ENCODE results near the gene PRDM16. TPM values are rescaled to one million over a fixed set of nuclear protein-coding genes. Genes with fewer than 3 reads are reported as not detected.
A peak's percentile ranks its signal among the peaks of the same experiment; 100 is the strongest.

The PRDM16 gene
- total RNA-seq, 4 donors from 2014 or later = 5.9 to 41.7 (median 11.2) TPM

DNA sequence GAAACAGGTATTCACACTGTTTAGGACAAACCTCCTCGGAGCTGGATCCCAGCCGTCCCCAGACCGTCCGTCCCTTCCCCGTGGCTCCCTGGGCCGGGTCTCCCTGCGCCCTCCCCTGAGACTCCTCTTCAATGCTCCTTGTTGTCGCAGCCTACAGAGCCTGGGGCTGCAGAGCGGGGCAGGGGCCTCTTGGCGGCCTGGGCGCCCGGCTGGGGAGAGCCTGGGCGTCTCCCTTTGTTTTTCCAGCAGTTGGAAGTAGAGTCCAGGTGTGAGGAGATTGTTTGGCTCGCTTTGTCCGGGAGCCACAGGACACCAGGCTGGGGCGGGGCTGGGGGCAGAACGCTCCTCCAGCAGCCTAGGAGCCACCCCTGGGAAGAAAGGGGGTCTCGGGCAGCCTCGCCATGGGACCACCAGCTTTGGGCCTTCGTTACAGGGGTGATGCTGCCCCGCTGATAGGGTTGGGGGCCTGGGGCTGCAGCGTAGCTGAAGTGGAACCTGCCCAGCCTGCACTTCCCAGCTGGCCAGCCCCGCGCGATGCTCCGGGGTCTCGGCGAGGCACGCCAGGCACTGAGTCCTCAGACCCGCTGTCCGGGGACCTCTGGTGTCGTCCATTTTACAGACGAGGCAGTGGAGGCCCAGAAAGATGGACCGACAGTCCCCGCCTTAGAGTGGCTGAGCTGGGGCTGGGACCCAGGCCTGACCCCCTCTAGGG is 66.9 kb downstream of the PRDM16 start:
- no peak for DNase-seq (ENCODE audit: low spot score in 2 of 2)
- Histone ChIP-seq H3K27ac (peak overlapping the region; percentile 15 to 94 (median 82)), H3K9me3 (no peaks in the 10 kb centered on the region), H3K4me1 (peaks cover 0 to 93% (median 20%) of the 10 kb centered on the region in 4 donors), H3K4me3 (no peak overlapping the region), H3K27me3 (peaks cover 0 to 7% of the 10 kb centered on the region in 2 donors), H3K36me3 (no peaks in the 10 kb centered on the region)
- 69 to 80% methylated on average over 31 to 34 of the region's 35 CpGs for WGBS, 2 donors
- TF ChIP-seq, protein P1, sequence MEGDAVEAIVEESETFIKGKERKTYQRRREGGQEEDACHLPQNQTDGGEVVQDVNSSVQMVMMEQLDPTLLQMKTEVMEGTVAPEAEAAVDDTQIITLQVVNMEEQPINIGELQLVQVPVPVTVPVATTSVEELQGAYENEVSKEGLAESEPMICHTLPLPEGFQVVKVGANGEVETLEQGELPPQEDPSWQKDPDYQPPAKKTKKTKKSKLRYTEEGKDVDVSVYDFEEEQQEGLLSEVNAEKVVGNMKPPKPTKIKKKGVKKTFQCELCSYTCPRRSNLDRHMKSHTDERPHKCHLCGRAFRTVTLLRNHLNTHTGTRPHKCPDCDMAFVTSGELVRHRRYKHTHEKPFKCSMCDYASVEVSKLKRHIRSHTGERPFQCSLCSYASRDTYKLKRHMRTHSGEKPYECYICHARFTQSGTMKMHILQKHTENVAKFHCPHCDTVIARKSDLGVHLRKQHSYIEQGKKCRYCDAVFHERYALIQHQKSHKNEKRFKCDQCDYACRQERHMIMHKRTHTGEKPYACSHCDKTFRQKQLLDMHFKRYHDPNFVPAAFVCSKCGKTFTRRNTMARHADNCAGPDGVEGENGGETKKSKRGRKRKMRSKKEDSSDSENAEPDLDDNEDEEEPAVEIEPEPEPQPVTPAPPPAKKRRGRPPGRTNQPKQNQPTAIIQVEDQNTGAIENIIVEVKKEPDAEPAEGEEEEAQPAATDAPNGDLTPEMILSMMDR (IDR thresholded peaks at IDR 0.05) = no peak
- no peak for TF ChIP-seq EP300 (IDR thresholded peaks at IDR 0.05)
- TF ChIP-seq POLR2A (IDR thresholded peaks at IDR 0.05) = no peak

DNA sequence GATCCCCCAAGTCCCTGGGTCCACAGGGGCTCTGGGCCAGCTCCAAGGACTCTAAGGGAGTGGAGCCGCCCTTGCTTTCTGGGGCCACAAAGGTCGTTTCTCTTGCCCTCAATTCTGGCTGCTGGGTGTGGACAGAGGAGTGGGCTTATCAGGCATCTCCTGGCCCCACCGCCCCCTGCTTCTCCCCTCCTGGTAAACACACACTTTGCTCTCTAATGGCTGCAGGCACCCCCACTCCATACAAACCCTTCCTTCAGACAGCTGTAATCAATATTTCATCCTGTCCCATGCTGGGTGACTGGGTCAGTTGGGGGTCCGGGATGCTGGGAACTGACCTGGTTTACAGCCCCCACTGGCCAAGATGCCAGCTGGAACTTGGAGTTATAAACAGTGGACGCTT is 67.5 kb downstream of the PRDM16 start:
- no peak overlapping the region for H3K4me3 ChIP-seq
- peaks cover 0 to 7% of the 10 kb centered on the region in 2 donors for H3K27me3 ChIP-seq
- no peaks in the 10 kb centered on the region for H3K9me3 ChIP-seq
- H3K27ac ChIP-seq = peak overlapping the region; percentile 17 to 94 (median 63)
- no peak for TF ChIP-seq EP300 (IDR thresholded peaks at IDR 0.05)
- TF ChIP-seq, protein P1 (IDR thresholded peaks at IDR 0.05) = no peak
- no peak for TF ChIP-seq POLR2A (IDR thresholded peaks at IDR 0.05)
- WGBS, 2 donors = 62 to 63% methylated on average over 4 to 5 of the region's 5 CpGs
- no peak for DNase-seq (ENCODE audit: low spot score in 2 of 2)
- H3K4me1 ChIP-seq = peaks cover 0 to 93% (median 19%) of the 10 kb centered on the region in 4 donors
- H3K36me3 ChIP-seq = no peaks in the 10 kb centered on the region

DNA sequence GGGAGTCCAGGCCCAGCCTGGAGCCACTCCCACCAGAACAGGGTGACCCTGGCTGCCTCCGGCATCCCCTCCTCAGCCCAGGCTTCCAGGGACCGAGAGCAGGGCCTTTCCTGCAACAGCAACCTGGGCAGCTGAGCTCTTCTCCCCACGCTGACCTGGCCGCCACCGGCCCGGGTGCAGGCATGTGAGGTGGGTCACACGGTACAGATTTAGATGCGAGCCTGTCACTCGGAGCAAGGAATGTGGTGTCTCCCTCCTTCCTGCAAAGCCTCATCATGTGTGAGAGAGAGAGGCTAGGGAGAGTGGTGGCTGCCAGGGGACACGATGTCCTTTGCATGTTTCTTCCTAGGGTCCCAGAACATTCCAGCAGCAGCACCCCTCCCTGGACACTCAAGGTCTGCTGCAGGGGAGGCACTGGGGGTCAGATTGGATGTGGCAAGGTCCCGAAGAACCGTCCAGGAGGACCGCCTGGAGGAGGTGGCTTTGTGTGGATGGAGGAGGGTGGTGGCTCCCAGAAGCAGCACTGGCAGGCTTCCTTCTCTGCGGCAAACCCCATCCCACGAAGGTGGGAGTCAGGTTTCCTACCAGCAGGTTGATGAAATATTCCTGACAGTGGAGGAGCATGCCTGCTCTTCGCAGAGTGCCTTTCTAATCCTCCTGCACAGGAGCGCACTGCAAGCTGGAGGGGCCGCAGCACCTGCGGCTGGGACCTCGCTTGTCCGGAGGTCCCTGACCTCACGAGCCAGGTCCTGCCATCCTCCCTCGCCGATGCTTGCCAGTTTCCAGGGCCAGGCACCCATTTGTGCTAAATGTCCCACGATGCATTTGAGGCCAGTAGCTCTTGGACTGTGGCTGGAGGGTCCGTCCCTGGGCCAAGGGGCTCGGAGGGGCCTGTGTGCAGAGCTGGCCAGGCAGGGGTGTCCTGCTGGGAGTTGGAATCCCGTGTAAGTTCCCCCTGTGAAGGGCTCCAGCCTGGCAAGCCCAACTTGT is 68.4 kb downstream of the PRDM16 start:
- H3K27ac ChIP-seq = peak overlapping the region; percentile 36 to 94 (median 75)
- TF ChIP-seq, protein P1 (IDR thresholded peaks at IDR 0.05) = no peak
- no peak for TF ChIP-seq POLR2A (IDR thresholded peaks at IDR 0.05)
- TF ChIP-seq EP300 (IDR thresholded peaks at IDR 0.05) = no peak
- peaks cover 0 to 7% of the 10 kb centered on the region in 2 donors for H3K27me3 ChIP-seq
- peaks cover 0 to 94% (median 20%) of the 10 kb centered on the region in 4 donors for H3K4me1 ChIP-seq
- no peaks in the 10 kb centered on the region for H3K36me3 ChIP-seq
- 64 to 73% methylated on average over 19 to 25 of the region's 28 CpGs for WGBS, 2 donors
- DNase-seq (ENCODE audit: low spot score in 2 of 2) = no peak
- no peak overlapping the region for H3K4me3 ChIP-seq
- no peaks in the 10 kb centered on the region for H3K9me3 ChIP-seq

DNA sequence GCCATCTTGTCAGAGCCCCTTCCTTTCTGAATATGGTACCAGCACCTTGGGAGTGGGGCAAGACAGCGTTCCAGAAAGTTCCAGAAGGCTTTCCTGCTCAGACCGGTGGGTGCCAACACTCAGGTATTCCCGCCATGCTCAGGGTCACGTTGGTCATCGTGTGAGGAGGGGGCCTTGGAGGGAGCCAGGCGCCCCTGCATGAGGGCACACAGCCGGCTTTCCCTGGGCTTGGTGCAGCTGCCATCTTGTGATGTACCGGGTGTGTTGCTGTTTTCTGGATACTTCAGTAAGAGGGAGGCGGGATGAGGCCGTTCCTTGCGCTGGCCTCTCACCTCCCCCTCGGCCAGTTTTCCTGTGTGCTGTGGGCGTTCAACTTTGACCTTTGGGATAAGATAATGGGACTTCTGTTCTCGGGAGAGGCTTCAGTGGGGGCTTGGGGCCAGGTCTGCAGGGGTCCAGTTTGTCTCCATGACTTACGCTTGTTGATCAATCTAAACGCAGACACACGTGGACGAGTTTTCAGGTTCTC is 69.7 kb downstream of the PRDM16 start:
- TF ChIP-seq POLR2A (IDR thresholded peaks at IDR 0.05) (no peak), EP300 (IDR thresholded peaks at IDR 0.05) (peak in 1 of 2 donors; percentile 34)
- TF ChIP-seq, protein P1 (IDR thresholded peaks at IDR 0.05) = no peak

More for the DNA sequence above, 69.7 kb downstream of the PRDM16 start:
- Histone ChIP-seq H3K36me3 (no peaks in the 10 kb centered on the region), H3K4me3 (no peak overlapping the region), H3K4me1 (peaks cover 0 to 86% (median 18%) of the 10 kb centered on the region in 4 donors), H3K27me3 (peaks cover 0 to 7% of the 10 kb centered on the region in 2 donors), H3K27ac (peak overlapping the region; percentile 60 to 94 (median 84)), H3K9me3 (no peaks in the 10 kb centered on the region)
- 58 to 59% methylated on average over 14 to 18 of the region's 18 CpGs for WGBS, 2 donors
- DNase-seq (ENCODE audit: low spot score in 2 of 2) = no peak
